Fibroblast of skin of right quadriceps (primary cell): ENCODE measurements around the gene ZNF428.
"Not testable (repeated sequence)": the region's sequence is repeated elsewhere in the genome, so short reads cannot be mapped to it uniquely, and the experiment has no call there.

Experiments
- DNase-seq: peaks from one replicate; pipeline ENCODE4 v3.0.0-alpha.2; 2013

ZNF428 gene

GRCh38 chr19:43591904-43592772, 27.3 kb downstream of the ZNF428 start:
- DNase-seq, result no peak

DNA sequence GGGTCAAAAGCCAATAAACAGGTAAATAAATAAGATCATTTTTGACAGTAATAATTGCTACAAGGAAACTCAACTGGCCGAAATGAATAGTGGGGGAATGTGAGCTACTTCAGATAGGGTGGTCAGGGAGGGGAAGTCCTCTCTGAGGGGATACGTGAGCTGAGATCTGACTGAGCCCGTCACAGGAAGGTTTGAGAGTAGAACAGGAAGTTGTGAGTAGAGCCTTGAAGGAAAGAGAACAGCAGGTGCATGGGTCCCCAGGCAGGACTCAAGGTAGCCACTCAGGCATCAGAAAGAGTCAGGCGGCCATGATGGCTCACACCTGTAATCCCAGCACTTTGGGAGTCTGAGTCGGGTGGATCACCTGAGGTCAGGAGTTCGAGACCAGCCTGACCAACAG, 29.8 kb downstream of the ZNF428 start:
- DNase-seq, result no peak

DNA sequence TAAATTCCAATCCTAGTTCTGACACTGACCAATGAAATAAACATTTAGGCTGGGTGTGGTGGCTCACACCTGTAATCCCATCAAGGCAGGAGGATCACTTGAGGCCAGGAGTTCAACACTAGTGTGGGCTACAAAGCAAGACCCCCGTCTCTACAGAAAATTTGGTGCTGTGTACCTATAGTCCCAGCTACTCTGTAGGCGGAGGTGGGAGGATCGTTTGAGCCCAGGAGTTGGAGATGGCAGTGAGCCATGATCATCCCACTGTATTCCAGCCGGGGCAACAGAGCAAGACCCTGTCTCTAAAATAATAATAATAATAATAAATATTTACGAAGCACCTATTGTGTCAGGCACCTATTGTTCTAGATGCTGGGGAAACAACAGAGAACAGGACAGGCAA, 30.2 kb downstream of the ZNF428 start:
- DNase-seq, result no peak

GRCh38 chr19:43587029-43587428, 32.4 kb downstream of the ZNF428 start:
- not testable (repeated sequence) for DNase-seq

DNA sequence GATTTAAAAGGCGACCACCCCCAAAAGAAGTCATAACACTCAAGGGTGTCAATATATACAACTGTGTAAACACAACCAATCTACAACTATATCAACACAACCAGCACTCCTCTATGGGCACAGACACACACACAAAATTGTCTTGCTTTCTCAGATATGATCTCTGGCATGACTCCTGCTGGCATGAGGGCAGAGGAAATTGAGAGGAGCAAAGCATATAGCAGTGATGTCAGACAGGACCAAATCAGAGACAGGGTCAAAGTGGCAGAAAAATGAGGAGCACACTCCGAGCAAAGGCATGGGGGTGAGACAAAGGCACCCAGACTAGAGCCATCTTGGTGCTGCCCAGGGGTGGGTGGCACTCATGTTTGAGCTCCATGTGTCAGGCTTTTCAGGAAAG, 33.1 kb downstream of the ZNF428 start:
- no peak for DNase-seq

- DNase-seq, result no peak
Observed at GRCh38 chr19:43584484-43584883, 34.9 kb downstream of the ZNF428 start.

- DNase-seq, result no peak
Observed at GRCh38 chr19:43582495-43582894, 36.9 kb downstream of the ZNF428 start.

- DNase-seq, result no peak
Observed at GRCh38 chr19:43581467-43581866, 38.0 kb downstream of the ZNF428 start.

DNA sequence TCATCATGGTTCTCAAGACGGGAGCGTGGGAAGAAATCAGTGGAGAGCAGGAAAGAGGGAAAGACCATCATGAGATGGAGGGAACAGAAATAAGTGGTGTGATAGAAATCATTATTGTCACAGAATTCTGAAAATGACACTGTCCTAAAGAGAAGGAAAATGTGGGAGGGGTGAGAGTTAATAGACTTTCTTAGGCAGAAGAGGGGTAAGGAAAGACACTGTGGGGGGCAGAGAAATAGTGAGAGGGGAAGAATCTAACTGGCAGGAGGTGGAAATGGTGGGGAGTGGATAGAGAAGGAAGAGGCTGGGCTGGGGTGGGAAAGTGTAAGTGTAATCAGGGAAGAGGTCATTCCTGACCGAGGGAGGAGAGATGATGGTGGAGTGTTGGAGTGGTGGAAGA, 40.6 kb downstream of the ZNF428 start:
- no peak for DNase-seq

DNA sequence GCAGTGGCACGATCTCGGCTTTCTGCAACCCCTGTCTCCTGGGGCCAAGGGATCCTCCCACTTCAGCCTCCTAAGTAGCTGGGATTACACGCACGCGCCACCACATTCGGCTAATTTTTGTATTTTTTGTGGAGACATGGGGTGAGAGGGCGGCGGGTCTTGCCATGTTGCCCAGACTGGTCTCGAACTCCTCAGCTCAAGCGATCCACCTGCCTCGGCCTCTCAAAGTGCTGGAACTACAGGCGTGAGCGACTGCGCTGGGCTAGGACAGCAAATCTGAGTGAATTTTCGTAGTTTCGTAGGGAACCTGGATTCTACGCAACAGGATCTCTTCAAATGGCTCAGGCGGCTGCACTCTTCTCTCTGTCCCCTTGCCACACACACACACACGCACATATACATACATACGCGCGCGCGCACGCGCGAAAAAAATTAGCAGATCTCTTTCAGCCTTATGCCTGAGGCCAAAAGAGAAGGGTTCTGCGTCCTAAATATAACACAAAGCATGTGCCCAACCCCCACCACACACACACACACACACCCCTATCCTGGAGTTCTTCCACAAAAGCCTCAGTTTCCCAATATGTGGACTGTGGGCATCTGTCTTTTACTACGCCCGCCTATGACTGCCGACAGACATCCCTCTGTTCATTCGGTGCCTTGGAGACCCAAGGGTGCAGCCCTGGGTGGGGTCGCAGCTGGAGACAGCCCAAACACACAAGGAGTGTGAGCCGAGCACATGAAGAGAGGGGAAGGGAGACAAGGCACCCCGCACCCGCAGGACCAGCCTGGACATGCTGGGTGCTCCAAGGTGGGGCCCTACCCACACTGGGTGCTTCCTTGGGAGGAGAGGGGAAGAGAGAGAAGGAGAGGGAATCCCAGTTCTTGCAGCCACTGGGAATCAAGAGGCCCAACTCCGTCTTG, 43.2 kb downstream of the ZNF428 start:
- no peak for DNase-seq

DNA sequence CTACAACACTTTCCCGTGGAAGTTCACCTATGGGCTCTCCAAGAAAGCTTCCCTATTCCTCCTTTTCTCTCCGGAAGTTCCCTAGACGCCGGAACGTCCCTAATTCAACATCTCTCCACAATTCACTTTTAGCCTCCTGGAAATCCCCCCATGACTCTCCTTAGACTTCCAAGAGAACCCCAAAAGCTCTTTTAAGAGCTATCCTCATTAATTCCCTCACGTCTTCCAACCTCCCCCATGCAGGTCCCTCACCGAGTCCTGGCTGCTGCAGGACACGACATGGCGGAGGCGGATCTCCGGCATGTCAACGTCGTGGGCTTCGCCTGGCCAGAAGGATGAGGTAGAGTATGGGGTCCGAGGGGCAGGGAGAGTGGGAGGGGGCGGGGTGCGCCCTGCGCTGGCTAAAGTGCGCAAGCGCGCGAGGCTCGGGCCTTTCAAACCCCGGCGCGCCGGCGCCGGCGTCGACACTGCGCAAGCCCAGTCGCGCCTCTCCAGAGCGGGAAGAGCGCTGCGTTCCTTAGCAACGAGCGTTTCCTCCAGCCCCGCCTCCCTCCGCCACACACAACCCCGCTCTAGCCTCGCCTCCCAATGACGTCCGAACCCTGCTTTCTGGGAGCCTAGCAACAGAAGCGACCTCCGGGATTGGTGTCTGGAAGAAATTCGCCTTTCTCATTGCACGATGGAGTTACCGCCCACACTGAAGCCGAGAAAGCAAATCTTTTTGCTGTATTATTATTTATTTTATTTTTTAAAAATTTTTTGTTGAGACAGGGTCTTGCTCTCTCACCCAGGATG, 44.1 kb downstream of the ZNF428 start, which contains the start of the genes PINLYP and XRCC1:
PINLYP (plus strand) TSS at position 646 of the 795 bp plus-strand sequence. CDS start 1,391 bp downstream, outside the sequence.
XRCC1 (minus strand) TSS at position 372 of the 795 bp plus-strand sequence; CDS start at position 303, 69 bp downstream.
- DNase-seq, result peak; percentile 98

GRCh38 chr19:43574424-43575155, 44.8 kb downstream of the ZNF428 start:
- DNase-seq, result no peak

GRCh38 chr19:43572171-43572588, 47.2 kb downstream of the ZNF428 start:
- DNase-seq, result no peak

DNA sequence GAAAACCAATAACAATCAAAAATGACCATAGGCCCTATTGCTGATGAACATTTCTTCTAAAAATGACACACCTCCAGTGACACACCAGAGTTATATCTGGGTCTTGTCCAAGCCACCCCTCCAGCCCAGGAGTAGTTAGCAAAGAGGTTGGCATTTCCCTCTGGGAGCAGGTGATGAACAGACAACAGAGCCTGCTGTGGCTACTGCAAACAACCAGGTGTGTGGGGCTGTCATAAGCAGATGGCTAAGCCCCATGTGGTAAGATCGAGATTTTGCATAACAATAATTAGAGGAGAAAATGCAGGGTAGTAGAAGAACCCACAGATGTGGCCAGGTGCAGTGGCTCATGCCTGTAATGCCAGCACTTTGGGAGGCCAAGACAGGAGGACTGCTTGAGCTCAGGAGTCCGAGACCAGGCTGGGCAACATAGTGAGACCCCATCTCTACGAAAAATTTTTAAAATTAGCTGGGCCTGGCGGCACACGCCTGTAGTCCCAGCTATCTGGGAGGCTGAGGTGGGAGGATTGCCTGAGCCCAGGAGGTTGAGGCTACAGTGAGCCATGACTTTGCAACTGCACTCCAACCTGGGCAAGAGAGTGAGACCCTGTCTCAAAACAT, 49.1 kb downstream of the ZNF428 start:
- no peak for DNase-seq

DNA sequence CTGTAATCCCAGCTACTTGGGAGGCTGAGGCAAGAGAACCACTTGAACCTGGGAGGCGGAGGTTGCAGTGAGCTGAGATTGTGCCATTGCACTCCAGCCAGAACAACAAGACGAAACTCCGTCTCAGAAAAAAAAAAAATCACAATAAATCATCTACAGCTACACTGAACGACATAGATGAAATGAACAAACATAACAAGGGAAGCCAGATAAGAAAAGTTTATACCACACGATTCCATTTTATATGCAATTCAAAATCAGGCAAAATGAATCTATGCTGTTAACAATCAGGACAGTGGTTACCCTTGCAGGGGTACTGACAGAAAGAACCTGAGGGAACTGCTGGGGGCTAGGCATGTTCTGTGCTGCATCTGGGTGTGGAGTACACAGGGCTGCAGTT, 49.8 kb downstream of the ZNF428 start:
- no peak for DNase-seq

DNA sequence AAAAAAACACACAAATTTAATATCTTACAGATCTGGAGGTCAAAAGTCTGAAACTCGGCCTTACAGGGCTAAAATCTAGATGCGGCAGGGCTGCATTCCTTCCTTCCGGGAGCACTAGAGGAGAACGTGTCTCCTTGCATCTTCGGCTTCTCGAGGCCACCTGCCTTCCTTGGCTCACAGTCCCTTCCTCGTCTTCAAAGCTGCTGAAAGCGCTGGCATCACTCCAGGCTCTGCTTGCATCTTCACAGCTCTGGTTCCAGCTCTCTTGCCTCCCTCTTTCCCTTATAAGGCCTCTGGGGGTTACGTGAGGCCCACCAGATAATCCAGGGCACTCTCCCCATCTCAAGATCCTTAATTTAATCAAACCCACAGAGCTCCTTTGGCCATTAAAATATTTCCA, 54.6 kb downstream of the ZNF428 start:
- DNase-seq, result no peak

GRCh38 chr19:43563816-43564457, 55.5 kb downstream of the ZNF428 start:
- no peak for DNase-seq

DNA sequence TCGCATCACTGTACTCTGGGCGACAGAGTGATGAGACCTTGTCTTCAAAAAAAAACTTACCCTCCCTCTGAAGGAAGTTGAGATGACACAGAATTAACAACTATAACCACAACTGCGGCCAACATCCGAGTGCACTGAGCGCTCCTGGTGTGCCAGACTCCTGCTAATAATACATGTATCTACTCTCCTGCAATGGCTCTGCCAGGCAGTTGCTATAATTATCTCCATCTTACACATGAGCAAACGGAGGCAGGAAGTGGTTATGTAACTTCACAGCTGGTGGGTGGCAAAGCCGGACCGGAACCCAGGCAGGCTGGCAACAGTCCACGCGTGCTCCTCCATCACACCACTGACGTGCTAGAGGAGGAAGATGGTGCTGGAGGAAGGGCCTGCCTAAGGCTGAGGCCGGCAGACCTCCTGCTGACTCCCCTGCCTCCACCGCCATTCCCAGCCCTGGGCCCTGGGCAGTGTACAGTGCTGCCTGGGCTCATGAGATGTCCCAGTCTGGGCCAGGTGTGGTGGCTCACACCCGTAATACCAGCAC, 56.7 kb downstream of the ZNF428 start:
- peak; percentile 77 for DNase-seq

DNA sequence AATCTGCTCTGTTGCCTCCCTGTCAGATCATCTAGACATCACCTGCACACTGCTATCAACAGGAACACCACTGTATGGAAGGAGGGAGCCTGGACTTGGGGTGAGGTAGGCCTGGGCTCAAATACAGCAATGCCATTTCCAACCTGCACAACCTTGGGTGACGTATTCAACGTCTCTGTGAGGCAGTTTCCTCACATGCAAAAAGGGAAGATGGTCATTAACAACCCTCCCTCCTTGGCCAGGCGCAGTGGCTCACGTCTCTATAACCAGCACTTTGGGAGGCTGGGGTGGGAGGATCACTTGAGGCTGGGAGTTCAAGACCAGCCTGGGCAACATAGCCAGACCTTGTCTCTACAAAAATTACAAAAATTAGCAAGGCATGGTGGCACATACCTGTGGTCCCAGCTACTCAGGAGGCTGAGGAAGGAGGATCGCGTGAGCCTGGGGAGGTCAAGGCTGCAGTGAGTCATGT, 57.2 kb downstream of the ZNF428 start:
- no peak for DNase-seq
